ENCODE data around the gene STIM2.
"Not testable (repeated sequence)": the region's sequence is repeated elsewhere in the genome, so short reads cannot be mapped to it uniquely, and the experiment has no call there.

The STIM2 gene

GRCh38 chr4:26870576-26871262 lies 10.1 kb downstream of the STIM2 start:
- no peak for DNase-seq

GRCh38 chr4:26871611-26872010 lies 11.0 kb downstream of the STIM2 start:
- peak; percentile 4 for DNase-seq

- no peak for DNase-seq
Observed at GRCh38 chr4:26873391-26874026, 12.9 kb downstream of the STIM2 start.

GRCh38 chr4:26874110-26874509 lies 13.5 kb downstream of the STIM2 start:
- DNase-seq = no peak

GRCh38 chr4:26877406-26877805 lies 16.8 kb downstream of the STIM2 start:
- no peak for DNase-seq

GRCh38 chr4:26877961-26878360 lies 17.3 kb downstream of the STIM2 start:
- no peak for DNase-seq

- DNase-seq = no peak
Observed at GRCh38 chr4:26878794-26879391, 18.3 kb downstream of the STIM2 start.

- DNase-seq = no peak
Observed at GRCh38 chr4:26879805-26880204, 19.2 kb downstream of the STIM2 start.

GRCh38 chr4:26884026-26884425 lies 23.4 kb downstream of the STIM2 start:
- no peak for DNase-seq

GRCh38 chr4:26884486-26884988 lies 23.9 kb downstream of the STIM2 start:
- no peak for DNase-seq

- no peak for DNase-seq
Observed at GRCh38 chr4:26885912-26886274, 25.3 kb downstream of the STIM2 start.

- DNase-seq = no peak
Observed at GRCh38 chr4:26887143-26887542, 26.5 kb downstream of the STIM2 start.

- no peak for DNase-seq
Observed at GRCh38 chr4:26887809-26888208, 27.2 kb downstream of the STIM2 start.

- no peak for DNase-seq
Observed at GRCh38 chr4:26889356-26889755, 28.7 kb downstream of the STIM2 start.

- DNase-seq = no peak
Observed at GRCh38 chr4:26891054-26891453, 30.4 kb downstream of the STIM2 start.

- no peak for DNase-seq
Observed at GRCh38 chr4:26891867-26892266, 31.2 kb downstream of the STIM2 start.

- no peak for DNase-seq
Observed at GRCh38 chr4:26892480-26893150, 32.0 kb downstream of the STIM2 start.

- DNase-seq = no peak
Observed at GRCh38 chr4:26893491-26893890, 32.9 kb downstream of the STIM2 start.

- DNase-seq = not testable (repeated sequence)
Observed at GRCh38 chr4:26894881-26895280, 34.2 kb downstream of the STIM2 start.

GRCh38 chr4:26896636-26897035 lies 36.0 kb downstream of the STIM2 start:
- no peak for DNase-seq

- DNase-seq = no peak
Observed at GRCh38 chr4:26899991-26900390, 39.4 kb downstream of the STIM2 start.

GRCh38 chr4:26900765-26901164 lies 40.1 kb downstream of the STIM2 start:
- no peak for DNase-seq

- DNase-seq = no peak
Observed at GRCh38 chr4:26905172-26905571, 44.5 kb downstream of the STIM2 start.
